CD4-positive, alpha-beta T cell (primary cell): ENCODE results near the gene STRN4. TPM values are rescaled to one million over a fixed set of nuclear protein-coding genes. Genes with fewer than 3 reads are reported as not detected.

Experiments
- ATAC-seq: fragments of 200-7000 bp; cut with Tn5 transposase; one replicate; pipeline ENCODE4 v1.10.0; 2022; ENCODE audit warnings: mild to moderate bottlenecking; ENCODE audit not compliant: poor library complexity
- CTCF ChIA-PET: fragments of 350-600 bp; sonication (Branson Sonifier 250); formaldehyde crosslinking; loops from one replicate; lab custom pipeline; 2021; ENCODE audit warnings: antibody characterized with exemption, inconsistent platforms; lab: Charles Lee
- POLR2A ChIA-PET: fragments of 350-600 bp; sonication (Branson Sonifier 250); formaldehyde crosslinking; loops from one replicate; lab custom pipeline; 2021; ENCODE audit warnings: antibody characterized with exemption, inconsistent platforms; lab: Charles Lee
- DNase-seq, 14 experiments: peaks; one replicate each; pipeline ENCODE4 v3.0.0-alpha.2; 2013 to 2020; ENCODE audit warnings: mixed read lengths in 2 of 14
- H3K27ac ChIP-seq, 2 donors: one replicate each; pipeline versions ENCODE4 v1.5.1 to v1.7.0; 2013; ENCODE audit warnings: low read length in 2 of 2, low read depth in 1 of 2, mild to moderate bottlenecking in 1 of 2
- H3K27me3 ChIP-seq, 2 experiments: 1 replicate in 1 of 2; 2 replicates in 1 of 2; pipeline versions ENCODE4 v1.6.1 to v1.7.0; 2013; ENCODE audit warnings: low read length in 2 of 2, control low read depth in 1 of 2, mild to moderate bottlenecking in 1 of 2, moderate library complexity in 1 of 2; ENCODE audit not compliant: insufficient read depth in 2 of 2, control insufficient read depth in 1 of 2
- H3K36me3 ChIP-seq: one replicate; pipeline ENCODE4 v1.6.1; 2013; ENCODE audit warnings: low read length, control low read depth; ENCODE audit not compliant: insufficient read depth
- H3K4me1 ChIP-seq: one replicate; pipeline ENCODE4 v1.6.1; 2013; ENCODE audit warnings: low read length, control low read depth; ENCODE audit not compliant: insufficient read depth
- H3K4me3 ChIP-seq: one replicate; pipeline ENCODE4 v1.5.1; 2013; ENCODE audit warnings: mild to moderate bottlenecking, low read length, moderate library complexity
- H3K9me3 ChIP-seq, 2 experiments: 1 replicate in 1 of 2; 2 replicates in 1 of 2; pipeline versions ENCODE4 v1.6.1 to v1.7.0; 2013; ENCODE audit warnings: low read length in 2 of 2, mild to moderate bottlenecking in 2 of 2, control low read depth in 1 of 2, moderate library complexity in 1 of 2; ENCODE audit not compliant: control insufficient read depth in 1 of 2, insufficient read depth in 1 of 2
- H3K27ac Mint-ChIP-seq: one replicate; pipeline ENCODE4 v1.8.0; 2020; ENCODE audit warnings: mixed read lengths
- H3K27me3 Mint-ChIP-seq: one replicate; pipeline ENCODE4 v1.8.0; 2021; ENCODE audit warnings: mixed read lengths
- H3K36me3 Mint-ChIP-seq: one replicate; pipeline ENCODE4 v1.8.0; 2021; ENCODE audit warnings: low read depth, mixed read lengths
- H3K4me1 Mint-ChIP-seq: one replicate; pipeline ENCODE4 v1.8.0; 2021; ENCODE audit warnings: low read depth, mixed read lengths
- H3K4me3 Mint-ChIP-seq: one replicate; pipeline ENCODE4 v1.8.0; 2020; ENCODE audit warnings: mild to moderate bottlenecking, mixed read lengths
- H3K9me3 Mint-ChIP-seq: one replicate; pipeline ENCODE4 v1.8.0; 2020; ENCODE audit warnings: mixed read lengths
- CTCF ChIP-seq: fragments of 200-600 bp; IDR thresholded peaks from one replicate; pipeline ENCODE4 v1.8.0; 2022; ENCODE audit warnings: antibody characterized with exemption, mild to moderate bottlenecking
- intact Hi-C, 2 experiments: fragments of 100-400 bp; cut with DNase I in 1 of 2; cut with micrococcal nuclease in 1 of 2; formaldehyde crosslinking; loops; one replicate each; pipeline versions ENCODE4 v1.15.1 to v1.9.0; 2023 to 2025; cut with DNase I, micrococcal nuclease
- total RNA-seq, 174 experiments: library from RNA in 2 of 174; stranded (reverse) in 2 of 174; gene quantifications; one replicate each; pipeline ENCODE4 v1.2.3 and lab custom pipeline; 2021 to 2026

The STRN4 gene
- total RNA-seq, 2 experiments from 2014 or later: 90.0 to 94.0 TPM

- Histone ChIP-seq H3K36me3 (peaks cover 86% of the 10 kb centered on the region), H3K9me3 (no peaks in the 10 kb centered on the region), H3K4me1 (peaks cover 4% of the 10 kb centered on the region), H3K27ac (no peak overlapping the region), H3K4me3 (no peak overlapping the region), H3K27me3 (no peaks in the 10 kb centered on the region)
- Mint-ChIP-seq H3K4me3 (no peak overlapping the region), H3K9me3 (no peaks in the 10 kb centered on the region), H3K4me1 (peaks cover 4% of the 10 kb centered on the region), H3K27me3 (no peaks in the 10 kb centered on the region), H3K36me3 (peaks cover 82% of the 10 kb centered on the region), H3K27ac (no peak overlapping the region)
- ChIA-PET POLR2A (no interaction called here), CTCF (interaction anchor here (1.6 kb wide), 1 partner anchor 33 kb away, joined by 3 read pairs; no protein-coding TSS in a partner anchor)
- intact Hi-C loops: no loop called here
- no peak for ATAC-seq
- DNase-seq: no peak
- TF ChIP-seq CTCF: no peak
Observed at GRCh38 chr19:46733690-46734292, 12.5 kb downstream of the STRN4 start.

GRCh38 chr19:46732966-46733689 lies 13.1 kb downstream of the STRN4 start:
- POLR2A ChIA-PET: no interaction called here
- DNase-seq: peak in 2 of 14 experiments; percentile 61 to 69
- Mint-ChIP-seq H3K9me3 (no peaks in the 10 kb centered on the region), H3K4me3 (no peak overlapping the region), H3K36me3 (peaks cover 81% of the 10 kb centered on the region), H3K27me3 (no peaks in the 10 kb centered on the region), H3K4me1 (peaks cover 8% of the 10 kb centered on the region), H3K27ac (no peak overlapping the region)
- TF ChIP-seq CTCF: no peak
- Histone ChIP-seq H3K27ac (no peak overlapping the region), H3K27me3 (no peaks in the 10 kb centered on the region), H3K4me3 (no peak overlapping the region), H3K36me3 (peaks cover 86% of the 10 kb centered on the region), H3K9me3 (no peaks in the 10 kb centered on the region), H3K4me1 (peaks cover 11% of the 10 kb centered on the region)
- intact Hi-C loops: no loop called here
- ATAC-seq: no peak
- CTCF ChIA-PET: interaction anchor here (1.6 kb wide), 1 partner anchor 34 kb away, joined by 3 read pairs; no protein-coding TSS in a partner anchor

- Mint-ChIP-seq H3K27ac (no peak overlapping the region), H3K4me1 (peaks cover 8% of the 10 kb centered on the region), H3K27me3 (no peaks in the 10 kb centered on the region), H3K36me3 (peaks cover 73% of the 10 kb centered on the region), H3K4me3 (no peak overlapping the region), H3K9me3 (no peaks in the 10 kb centered on the region)
- CTCF ChIA-PET: no interaction called here
- ATAC-seq (no peak), DNase-seq (no peak)
- Histone ChIP-seq H3K27me3 (no peaks in the 10 kb centered on the region), H3K36me3 (peaks cover 86% of the 10 kb centered on the region), H3K27ac (no peak overlapping the region), H3K9me3 (no peaks in the 10 kb centered on the region), H3K4me3 (no peak overlapping the region), H3K4me1 (peaks cover 11% of the 10 kb centered on the region)
- POLR2A ChIA-PET: interaction anchor here (1.4 kb wide), 1 partner anchor 28 kb away, joined by 3 read pairs; no protein-coding TSS in a partner anchor
- TF ChIP-seq CTCF: no peak
- intact Hi-C loops: no loop called here
Observed at GRCh38 chr19:46732172-46732938, 13.9 kb downstream of the STRN4 start.
